OCI-LY7 (cell line): ENCODE data around the gene KIFC3. TPM values are rescaled to one million over a fixed set of nuclear protein-coding genes. Genes with fewer than 3 reads are reported as not detected.

ENCODE experiments used
- BruUV-seq: library from RNA; stranded (reverse); fragments of 400-500 nt; replicated peaks from 2 replicates; lab custom pipeline; 2021; lab: Mats Ljungman, UMichigan
- CTCF ChIA-PET: fragments of 300-600 bp; sonication (Branson Sonifier 250); formaldehyde crosslinking; loops from one replicate; lab custom pipeline; 2022; ENCODE audit warnings: antibody characterized with exemption; ENCODE audit not compliant: unreplicated experiment; lab: Charles Lee
- POLR2A ChIA-PET: fragments of 300-600 bp; sonication (Branson Sonifier 250); formaldehyde crosslinking; loops from one replicate; lab custom pipeline; 2022; ENCODE audit warnings: antibody characterized with exemption; lab: Charles Lee
- DNase-seq: peaks from one replicate; pipeline ENCODE4 v3.0.0-alpha.2; 2015; ENCODE audit warnings: low spot score
- H2AFZ ChIP-seq: fragments of 200-600 bp; sonication (generic), shearing (Covaris generic); 2 replicates; pipeline ENCODE4 v1.6.1; 2014; ENCODE audit warnings: mild to moderate bottlenecking, antibody characterized with exemption, low read length, moderate library complexity
- H3K27ac ChIP-seq: fragments of 200-600 bp; sonication (generic); 2 replicates; pipeline ENCODE4 v1.5.1; 2014; ENCODE audit warnings: mixed run types, low read depth, mild to moderate bottlenecking, moderate library complexity, low read length, inconsistent platforms; ENCODE audit not compliant: poor library complexity, severe bottlenecking
- H3K36me3 ChIP-seq: fragments of 200-600 bp; sonication (generic); 2 replicates; pipeline ENCODE4 v1.6.1; 2014; ENCODE audit warnings: mild to moderate bottlenecking, antibody characterized with exemption, low read length, moderate library complexity, mixed read lengths; ENCODE audit not compliant: insufficient read depth
- H3K4me1 ChIP-seq: fragments of 200-600 bp; sonication (generic); 2 replicates; pipeline ENCODE4 v1.5.1; 2014; ENCODE audit warnings: mild to moderate bottlenecking, low read length; ENCODE audit not compliant: insufficient read depth, poor library complexity, severe bottlenecking
- H3K4me2 ChIP-seq: fragments of 200-600 bp; sonication (generic); 2 replicates; pipeline ENCODE4 v1.6.1; 2014; ENCODE audit warnings: mild to moderate bottlenecking, low read length
- H3K4me3 ChIP-seq: fragments of 200-600 bp; sonication (generic); 2 replicates; pipeline ENCODE4 v1.5.1; 2014; ENCODE audit warnings: mild to moderate bottlenecking, low read depth, low read length; ENCODE audit not compliant: poor library complexity, severe bottlenecking
- H3K79me2 ChIP-seq: fragments of 200-600 bp; sonication (generic); 2 replicates; pipeline ENCODE4 v1.6.1; 2016; ENCODE audit warnings: low read depth, mild to moderate bottlenecking, low read length, moderate library complexity, mixed read lengths; ENCODE audit not compliant: insufficient read depth
- H3K9me2 ChIP-seq: fragments of 200-600 bp; sonication (generic); 2 replicates; pipeline ENCODE4 v1.6.1; 2016; ENCODE audit warnings: mild to moderate bottlenecking, low read length, mixed read lengths; ENCODE audit not compliant: insufficient read depth
- H3K9me3 ChIP-seq: fragments of 200-600 bp; sonication (generic); 2 replicates; pipeline ENCODE4 v1.6.1; 2014; ENCODE audit warnings: mild to moderate bottlenecking, mixed run types, low read length, mixed read lengths
- H4K20me1 ChIP-seq: fragments of 200-600 bp; sonication (generic); 2 replicates; pipeline ENCODE4 v1.6.1; 2014; ENCODE audit warnings: mild to moderate bottlenecking, antibody characterized with exemption, low read length, moderate library complexity, mixed read lengths; ENCODE audit not compliant: insufficient read depth
- CTCF ChIP-seq: fragments of 200-600 bp; sonication (generic); conservative IDR thresholded peaks from 2 replicates; pipeline ENCODE4 v1.5.1; 2014; ENCODE audit warnings: mild to moderate bottlenecking, antibody characterized with exemption, low read length, moderate library complexity, mixed read lengths
- EZH2phosphoT487 ChIP-seq: fragments of 200-600 bp; sonication (generic); IDR thresholded peaks from 2 replicates; pipeline ENCODE4 v1.6.1; 2018; ENCODE audit warnings: low read depth, borderline replicate concordance, mild to moderate bottlenecking, mixed run types, antibody characterized with exemption, low read length, moderate library complexity, mixed read lengths
- intact Hi-C: fragments of 100-400 bp; cut with micrococcal nuclease; formaldehyde crosslinking; loops from one replicate; pipeline ENCODE4 v1.10.0; 2022; ENCODE audit not compliant: unreplicated experiment
- total RNA-seq, 2 experiments: library from RNA; depleted of rRNA in 1 of 2; stranded (reverse); fragments of >200 nt in 1 of 2; shearing (Covaris generic) in 1 of 2; gene quantifications; 2 replicates each; pipeline ENCODE4 v1.2.3, GENCODE V29; 2014 to 2022

Gene KIFC3
- total RNA-seq, 2 experiments from 2014 or later, result 0.61 TPM; not detected in 1

- intact Hi-C loops, result no loop called here
- TF ChIP-seq CTCF (no peak), EZH2phosphoT487 (no peak)
- DNase-seq, result no peak
- Histone ChIP-seq H3K27ac (no peak overlapping the region), H3K9me2 (no peaks in the 10 kb centered on the region), H3K4me2 (no peak overlapping the region), H3K4me3 (no peak overlapping the region), H3K4me1 (no peaks in the 10 kb centered on the region), H3K79me2 (no peaks in the 10 kb centered on the region), H4K20me1 (no peaks in the 10 kb centered on the region), H2AFZ (no peak overlapping the region), H3K36me3 (no peaks in the 10 kb centered on the region), H3K9me3 (no peaks in the 10 kb centered on the region)
- POLR2A ChIA-PET, result no interaction called here
- no TSS peak for BruUV-seq
- CTCF ChIA-PET, result no interaction called here
Measured at GRCh38 chr16:57821149-57821971, 19.1 kb upstream of the KIFC3 start.

DNA sequence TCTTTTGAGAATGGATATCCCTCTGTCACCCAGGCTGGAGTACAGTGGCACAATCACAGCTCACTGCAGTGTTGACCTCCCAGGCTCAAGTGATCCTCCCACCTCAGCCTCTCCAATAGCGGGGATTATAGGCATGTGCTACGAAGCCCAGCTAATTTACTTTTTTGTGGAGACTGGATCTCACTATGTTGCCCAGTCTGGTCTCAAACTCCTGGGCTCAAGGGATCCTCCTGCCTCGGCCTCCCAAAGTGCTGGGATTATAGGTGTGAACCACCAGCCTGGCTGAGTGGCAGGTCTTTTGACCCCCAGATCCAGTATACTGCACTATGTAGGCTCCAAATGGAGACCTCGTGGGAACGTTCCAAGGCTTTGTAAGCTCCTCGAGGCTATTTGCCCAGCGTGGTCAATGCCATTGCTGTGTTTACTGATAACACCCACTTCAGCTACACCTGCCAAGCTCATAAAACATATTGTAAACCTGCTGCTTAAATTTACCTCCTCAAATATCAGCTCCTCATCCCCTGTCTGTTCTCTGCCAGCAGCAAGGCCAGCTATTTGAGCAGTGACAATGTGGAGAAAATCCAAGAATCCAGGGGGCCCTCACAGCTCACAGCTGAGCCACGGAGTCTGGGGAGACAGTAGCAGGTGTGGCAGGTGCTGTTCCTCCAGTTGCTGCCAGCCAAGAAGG, 16.2 kb upstream of the KIFC3 start:
- intact Hi-C loops, result no loop called here
- POLR2A ChIA-PET, result no interaction called here
- Histone ChIP-seq H3K79me2 (no peaks in the 10 kb centered on the region), H3K4me1 (no peaks in the 10 kb centered on the region), H3K9me2 (no peaks in the 10 kb centered on the region), H2AFZ (no peak overlapping the region), H3K27ac (no peak overlapping the region), H3K4me2 (no peak overlapping the region), H3K9me3 (no peaks in the 10 kb centered on the region), H3K36me3 (no peaks in the 10 kb centered on the region), H3K4me3 (no peak overlapping the region), H4K20me1 (no peaks in the 10 kb centered on the region)
- no peak for TF ChIP-seq CTCF
- no peak for TF ChIP-seq EZH2phosphoT487
- DNase-seq, result no peak
- BruUV-seq, result no TSS peak
- CTCF ChIA-PET, result no interaction called here

DNA sequence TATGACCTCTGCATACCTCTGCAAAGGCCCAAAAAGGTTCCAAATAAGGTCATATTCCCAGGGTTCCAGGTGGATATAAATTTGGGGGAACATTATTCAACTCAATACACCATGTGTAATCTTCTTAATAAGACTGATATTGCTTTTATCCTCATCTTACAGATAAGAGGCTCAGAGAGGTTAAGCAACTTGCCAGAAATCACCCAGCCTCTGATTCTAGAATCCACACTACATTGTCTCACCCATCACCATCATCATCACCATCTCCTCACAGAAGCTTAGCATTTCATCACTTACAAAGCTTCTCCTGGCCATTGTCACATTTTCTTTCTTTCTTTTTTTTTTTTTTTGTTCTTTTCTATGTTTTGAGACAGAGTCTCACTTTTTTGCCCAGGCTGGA, 15.4 kb upstream of the KIFC3 start:
- BruUV-seq, result no TSS peak
- Histone ChIP-seq H2AFZ (no peak overlapping the region), H3K4me3 (no peak overlapping the region), H3K27ac (no peak overlapping the region), H3K4me1 (no peaks in the 10 kb centered on the region), H3K4me2 (no peak overlapping the region), H4K20me1 (no peaks in the 10 kb centered on the region), H3K9me2 (no peaks in the 10 kb centered on the region), H3K9me3 (no peaks in the 10 kb centered on the region), H3K36me3 (no peaks in the 10 kb centered on the region), H3K79me2 (no peaks in the 10 kb centered on the region)
- POLR2A ChIA-PET, result no interaction called here
- intact Hi-C loops, result no loop called here
- TF ChIP-seq EZH2phosphoT487 (no peak), CTCF (no peak)
- CTCF ChIA-PET, result no interaction called here
- no peak for DNase-seq
